ENCODE results near the gene OR2B2. TPM values are rescaled to one million over a fixed set of nuclear protein-coding genes. Genes with fewer than 3 reads are reported as not detected.
A peak's percentile ranks its signal among the peaks of the same experiment; 100 is the strongest.

OR2B2 gene
- total RNA-seq, 1 donor from 2014 or later, result not detected

DNA sequence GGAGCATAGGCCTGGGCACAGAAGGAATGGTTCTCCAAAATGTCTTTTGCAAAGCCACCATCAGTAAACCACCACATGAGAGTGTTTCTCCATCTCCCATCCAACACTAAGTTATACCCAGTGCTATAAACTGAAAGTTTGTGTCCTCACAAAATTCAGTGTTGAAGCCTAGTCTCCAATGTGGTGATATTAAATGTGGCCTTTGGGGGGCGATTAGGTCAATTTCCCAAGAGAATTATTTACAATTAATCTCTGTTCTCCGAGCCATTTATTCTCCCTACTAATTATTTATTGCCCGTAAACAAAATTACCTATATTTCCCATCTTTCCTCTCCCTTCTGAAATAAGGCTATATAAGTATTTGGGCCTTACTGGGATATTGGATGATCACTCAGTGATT, 26.1 kb downstream of the OR2B2 start:
- no peak for DNase-seq (ENCODE audit: low read depth)
- TF ChIP-seq, protein P1, sequence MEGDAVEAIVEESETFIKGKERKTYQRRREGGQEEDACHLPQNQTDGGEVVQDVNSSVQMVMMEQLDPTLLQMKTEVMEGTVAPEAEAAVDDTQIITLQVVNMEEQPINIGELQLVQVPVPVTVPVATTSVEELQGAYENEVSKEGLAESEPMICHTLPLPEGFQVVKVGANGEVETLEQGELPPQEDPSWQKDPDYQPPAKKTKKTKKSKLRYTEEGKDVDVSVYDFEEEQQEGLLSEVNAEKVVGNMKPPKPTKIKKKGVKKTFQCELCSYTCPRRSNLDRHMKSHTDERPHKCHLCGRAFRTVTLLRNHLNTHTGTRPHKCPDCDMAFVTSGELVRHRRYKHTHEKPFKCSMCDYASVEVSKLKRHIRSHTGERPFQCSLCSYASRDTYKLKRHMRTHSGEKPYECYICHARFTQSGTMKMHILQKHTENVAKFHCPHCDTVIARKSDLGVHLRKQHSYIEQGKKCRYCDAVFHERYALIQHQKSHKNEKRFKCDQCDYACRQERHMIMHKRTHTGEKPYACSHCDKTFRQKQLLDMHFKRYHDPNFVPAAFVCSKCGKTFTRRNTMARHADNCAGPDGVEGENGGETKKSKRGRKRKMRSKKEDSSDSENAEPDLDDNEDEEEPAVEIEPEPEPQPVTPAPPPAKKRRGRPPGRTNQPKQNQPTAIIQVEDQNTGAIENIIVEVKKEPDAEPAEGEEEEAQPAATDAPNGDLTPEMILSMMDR (conservative IDR thresholded peaks at IDR 0.05; ENCODE audit: low read depth, low read length), result no peak
- no peak overlapping the region for H3K4me3 ChIP-seq (ENCODE audit: low read depth, low read length)

DNA sequence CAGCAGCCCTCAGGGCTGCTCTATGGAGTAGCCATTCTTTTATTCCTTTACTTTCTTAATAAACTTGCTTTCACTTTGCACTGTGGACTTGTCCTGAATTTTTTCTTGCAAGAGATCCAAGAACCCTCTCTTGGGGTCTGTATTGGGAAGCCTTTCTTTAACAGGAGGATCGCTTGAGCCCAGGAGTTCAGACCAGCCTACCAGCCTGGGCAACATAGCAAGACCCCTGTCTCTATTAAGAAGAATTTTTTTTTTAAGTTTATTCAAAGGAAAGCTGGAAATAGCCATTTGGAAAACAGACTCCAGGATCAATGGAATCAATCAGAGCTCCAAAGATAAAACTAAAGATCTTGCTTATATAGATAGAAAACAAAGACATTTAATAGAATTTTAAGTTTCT, 29.1 kb downstream of the OR2B2 start:
- DNase-seq (ENCODE audit: low read depth), result no peak
- TF ChIP-seq, protein P1 (conservative IDR thresholded peaks at IDR 0.05; ENCODE audit: low read depth, low read length), result no peak
- H3K4me3 ChIP-seq (ENCODE audit: low read depth, low read length), result no peak overlapping the region

DNA sequence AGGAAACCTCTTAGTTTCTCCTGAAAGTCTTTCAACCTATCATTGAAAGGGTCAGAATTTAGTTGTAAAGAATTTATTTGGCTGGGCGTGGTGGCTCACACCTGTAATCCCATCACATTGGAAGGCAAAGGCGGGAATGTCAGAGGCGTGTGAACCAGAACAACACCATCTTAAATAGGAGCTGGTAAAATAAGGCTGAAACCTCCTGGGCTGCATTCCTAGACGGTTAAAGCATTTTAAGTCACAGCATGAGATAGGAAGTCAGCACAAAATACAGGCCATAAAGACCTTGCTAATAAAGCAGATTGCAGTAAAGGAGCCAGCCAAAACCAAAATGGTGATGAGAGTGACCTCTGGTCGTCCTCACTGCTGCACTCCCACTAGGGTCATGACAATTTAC, 29.6 kb downstream of the OR2B2 start:
- no peak overlapping the region for H3K4me3 ChIP-seq (ENCODE audit: low read depth, low read length)
- DNase-seq (ENCODE audit: low read depth), result no peak
- TF ChIP-seq, protein P1 (conservative IDR thresholded peaks at IDR 0.05; ENCODE audit: low read depth, low read length), result no peak

DNA sequence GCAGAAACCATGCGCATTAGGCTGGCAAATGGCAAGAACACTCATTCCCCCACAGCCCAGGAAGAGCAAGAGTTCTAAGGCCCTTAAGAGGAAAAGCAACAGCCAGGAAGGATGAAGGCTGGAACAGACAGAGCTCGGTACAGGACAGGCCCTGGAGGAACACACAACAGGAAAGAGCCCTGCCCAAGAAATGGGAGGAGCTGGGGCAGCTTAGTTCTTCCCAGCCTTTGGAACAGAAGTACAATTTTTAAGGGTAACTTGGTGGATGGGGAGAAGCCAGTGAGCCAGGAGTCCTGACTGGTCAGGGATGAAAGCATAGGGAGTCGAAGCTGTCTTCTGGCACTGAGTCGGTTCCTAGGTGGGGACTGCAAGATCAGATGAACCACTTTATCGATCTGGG, 32.4 kb downstream of the OR2B2 start:
- no peak for DNase-seq (ENCODE audit: low read depth)
- TF ChIP-seq, protein P1 (conservative IDR thresholded peaks at IDR 0.05; ENCODE audit: low read depth, low read length), result no peak
- no peak overlapping the region for H3K4me3 ChIP-seq (ENCODE audit: low read depth, low read length)

DNA sequence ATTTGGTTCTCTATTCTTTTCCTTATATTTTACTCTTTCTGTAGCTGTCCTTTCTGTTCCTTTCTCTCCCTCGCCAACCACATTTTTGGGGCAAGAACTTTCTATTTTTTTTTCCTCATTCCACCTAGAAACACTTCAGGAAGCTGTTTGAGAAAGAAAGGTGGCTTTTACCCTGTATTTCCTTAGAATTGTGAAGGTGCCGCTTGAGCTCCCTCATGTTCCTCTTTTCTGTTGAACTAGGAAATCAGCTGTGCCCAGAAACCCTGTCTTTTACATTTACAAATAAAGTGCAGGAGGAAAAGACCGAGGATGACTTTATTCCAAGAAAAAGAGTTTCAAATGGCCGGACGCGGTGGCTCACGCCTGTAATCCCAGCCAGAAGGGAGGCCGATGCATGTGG, 38.2 kb downstream of the OR2B2 start:
- H3K4me3 ChIP-seq (ENCODE audit: low read depth, low read length), result no peak overlapping the region
- TF ChIP-seq, protein P1 (conservative IDR thresholded peaks at IDR 0.05; ENCODE audit: low read depth, low read length), result no peak
- DNase-seq (ENCODE audit: low read depth), result no peak

DNA sequence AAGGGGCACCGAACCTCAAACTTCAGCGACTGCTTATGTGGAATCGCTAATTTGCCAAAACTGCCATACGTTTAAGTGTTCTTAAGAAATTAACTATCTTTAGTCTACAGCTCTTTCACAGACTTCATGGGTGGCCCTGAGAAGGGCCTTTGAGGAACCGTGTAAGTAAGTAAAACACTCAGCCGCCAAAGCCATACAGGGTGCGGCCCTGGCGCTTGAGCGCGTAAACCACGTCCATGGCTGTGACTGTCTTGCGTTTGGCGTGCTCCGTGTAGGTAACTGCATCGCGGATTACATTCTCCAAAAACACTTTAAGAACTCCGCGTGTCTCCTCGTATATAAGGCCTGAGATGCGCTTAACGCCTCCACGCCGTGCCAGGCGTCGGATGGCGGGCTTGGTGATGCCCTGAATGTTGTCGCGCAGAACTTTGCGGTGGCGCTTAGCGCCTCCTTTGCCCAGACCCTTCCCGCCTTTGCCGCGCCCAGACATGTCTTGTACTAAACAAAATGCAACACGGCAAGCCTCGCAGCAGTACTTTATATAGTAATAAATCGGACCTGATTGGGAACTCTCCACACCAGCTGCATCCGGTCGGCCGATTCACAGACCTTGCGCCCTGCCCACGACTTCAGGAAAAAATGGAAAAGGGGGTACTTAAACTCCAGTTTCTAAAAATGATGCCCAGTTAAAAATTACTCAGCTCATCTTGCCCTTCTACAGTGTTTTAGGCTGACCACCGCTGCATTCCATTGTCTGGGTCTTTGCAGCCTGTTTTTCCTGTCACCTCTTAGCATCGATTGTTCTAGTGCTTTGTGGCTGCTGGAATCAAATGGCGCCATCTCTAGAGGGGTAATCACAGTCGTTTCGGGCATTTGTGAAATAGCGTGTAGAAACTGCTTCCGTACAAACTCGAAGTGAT, 38.9 kb downstream of the OR2B2 start:
- no peak for DNase-seq (ENCODE audit: low read depth)
- peak overlapping the region; percentile 63 for H3K4me3 ChIP-seq (ENCODE audit: low read depth, low read length)
- TF ChIP-seq, protein P1 (conservative IDR thresholded peaks at IDR 0.05; ENCODE audit: low read depth, low read length), result no peak

DNA sequence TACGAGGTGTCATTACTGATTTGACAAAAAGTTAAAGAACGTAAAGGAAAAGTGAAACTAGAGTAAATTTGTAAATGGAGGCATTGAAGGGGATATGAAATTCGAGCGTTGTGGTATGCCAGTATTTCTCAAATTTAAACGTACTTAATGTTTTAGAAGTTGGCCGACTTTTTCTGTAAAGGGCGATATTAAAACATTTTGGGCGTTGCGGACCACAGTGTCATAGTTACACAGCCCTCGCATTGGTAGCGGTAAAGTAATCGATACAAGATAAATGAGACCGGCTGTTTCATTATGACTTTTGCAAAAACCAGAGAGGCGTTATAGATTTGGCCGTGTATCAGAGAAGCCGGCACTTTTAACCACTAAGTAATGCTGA, 39.6 kb downstream of the OR2B2 start:
- DNase-seq (ENCODE audit: low read depth), result no peak
- H3K4me3 ChIP-seq (ENCODE audit: low read depth, low read length), result peak overlapping the region; percentile 63
- TF ChIP-seq, protein P1 (conservative IDR thresholded peaks at IDR 0.05; ENCODE audit: low read depth, low read length), result no peak

Data from epithelial cell of proximal tubule (primary cell).